Prostate gland (tissue), 2 donors: ENCODE measurements around the gene RIMS1. TPM values are rescaled to one million over a fixed set of nuclear protein-coding genes. Genes with fewer than 3 reads are reported as not detected.

ENCODE experiments used
- DNase-seq: peaks from one replicate; pipeline ENCODE4 v3.0.0-alpha.2; 2019; ENCODE audit warnings: low spot score
- H3K27ac ChIP-seq, 2 donors: fragments of 200-600 bp; sonication (generic); 2 replicates each; pipeline ENCODE4 v1.5.1; 2017 to 2019
- H3K27me3 ChIP-seq: fragments of 200-600 bp; sonication (generic); replicated peaks from 2 replicates; pipeline ENCODE4 v1.5.1; 2019; ENCODE audit not compliant: insufficient read depth
- H3K36me3 ChIP-seq, 2 donors: fragments of 200-600 bp; sonication (generic); 1 replicate in 1 of 2; 2 replicates in 1 of 2; pipeline versions ENCODE4 v1.5.1 to v1.8.1; 2017 to 2019
- H3K4me1 ChIP-seq: fragments of 200-600 bp; sonication (generic); replicated peaks from 2 replicates; pipeline ENCODE4 v1.5.1; 2019
- H3K4me3 ChIP-seq, 2 donors: fragments of 200-600 bp; sonication (generic); 2 replicates each; pipeline ENCODE4 v1.5.1; 2017 to 2019
- H3K9me3 ChIP-seq: fragments of 200-600 bp; sonication (generic); 2 replicates; pipeline ENCODE4 v1.5.1; 2017
- CTCF ChIP-seq, 4 experiments: fragments of 200-600 bp in 2 of 4; fragments of 450-650 bp in 2 of 4; sonication (generic) in 2 of 4; IDR thresholded peaks; 1 replicate in 3 of 4; 2 replicates in 1 of 4; pipeline ENCODE4 v1.5.1; 2016 to 2019; ENCODE audit warnings: antibody characterized with exemption in 4 of 4, mild to moderate bottlenecking in 2 of 4, moderate library complexity in 2 of 4
- POLR2A ChIP-seq: fragments of 450-650 bp; IDR thresholded peaks from one replicate; pipeline ENCODE4 v1.6.1; 2016; ENCODE audit warnings: antibody characterized with exemption, mild to moderate bottlenecking
- POLR2AphosphoS5 ChIP-seq: sonication (generic); formaldehyde crosslinking; IDR thresholded peaks from one replicate; pipeline ENCODE4 v1.6.1; 2017; ENCODE audit warnings: antibody characterized with exemption
- WGBS: methylation state at CpG from one replicate; pipeline ENCODE4 v1.1.5; 2018; 5-methylcytosine and 5-hydroxymethylcytosine counted together
- intact Hi-C: fragments of 100-400 bp; cut with DNase I; formaldehyde crosslinking; loops from one replicate; pipeline ENCODE4 v1.14.2; 2022
- total RNA-seq, 2 donors: library from RNA; depleted of rRNA; stranded (reverse); fragments of >200 nt; gene quantifications; one replicate each; pipeline ENCODE4 v1.1.0, GENCODE V29; 2016

Gene RIMS1
- total RNA-seq, 2 donors from 2014 or later, result 9.7 to 17.6 TPM

DNA sequence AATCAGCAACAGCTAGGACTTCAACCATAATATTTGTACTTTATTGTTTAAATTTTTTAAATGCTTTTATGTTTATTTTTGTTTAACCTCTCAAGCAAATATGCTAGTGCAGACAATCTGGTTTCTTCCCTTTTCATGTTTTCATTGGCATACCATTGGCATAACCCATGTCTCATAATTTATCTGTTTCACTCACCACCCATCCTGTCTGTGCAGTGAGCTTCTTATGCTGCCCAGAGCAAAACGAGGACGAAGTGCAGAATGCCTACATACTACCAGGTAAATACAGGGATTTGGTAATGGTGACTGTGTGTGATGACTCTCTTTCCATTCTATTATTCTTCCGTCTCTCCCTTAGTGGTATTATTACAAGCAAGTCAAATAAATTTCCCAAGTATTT lies 374.1 kb downstream of the RIMS1 start:
- intact Hi-C loops, result no loop called here
- no peaks in the 10 kb centered on the region for H3K9me3 ChIP-seq
- H3K4me1 ChIP-seq, result no peaks in the 10 kb centered on the region
- H3K27me3 ChIP-seq, result no peaks in the 10 kb centered on the region
- 34% methylated on average over 3 of the region's 3 CpGs for WGBS
- no peak overlapping the region for H3K4me3 ChIP-seq
- DNase-seq, result no peak
- no peaks in the 10 kb centered on the region for H3K36me3 ChIP-seq
- TF ChIP-seq POLR2A (no peak), CTCF (IDR thresholded peaks at IDR 0.05) (no peak), POLR2AphosphoS5 (no peak)
- H3K27ac ChIP-seq, result no peak overlapping the region

- H3K36me3 ChIP-seq, result no peaks in the 10 kb centered on the region
- DNase-seq, result no peak
- 34% methylated on average over 3 of the region's 3 CpGs for WGBS
- no peaks in the 10 kb centered on the region for H3K27me3 ChIP-seq
- H3K4me1 ChIP-seq, result no peaks in the 10 kb centered on the region
- no peaks in the 10 kb centered on the region for H3K9me3 ChIP-seq
- no peak overlapping the region for H3K27ac ChIP-seq
- intact Hi-C loops, result no loop called here
- no peak for TF ChIP-seq CTCF (IDR thresholded peaks at IDR 0.05)
- no peak for TF ChIP-seq POLR2A
- TF ChIP-seq POLR2AphosphoS5, result no peak
- no peak overlapping the region for H3K4me3 ChIP-seq
Observed at GRCh38 chr6:72261554-72261953, 375.2 kb downstream of the RIMS1 start.

GRCh38 chr6:72262254-72262653 lies 375.9 kb downstream of the RIMS1 start:
- Histone ChIP-seq H3K27ac (no peak overlapping the region), H3K36me3 (no peaks in the 10 kb centered on the region), H3K27me3 (no peaks in the 10 kb centered on the region), H3K4me1 (no peaks in the 10 kb centered on the region), H3K4me3 (no peak overlapping the region), H3K9me3 (no peaks in the 10 kb centered on the region)
- TF ChIP-seq POLR2AphosphoS5 (no peak), CTCF (IDR thresholded peaks at IDR 0.05) (no peak), POLR2A (no peak)
- intact Hi-C loops, result no loop called here
- DNase-seq, result no peak
- WGBS, result 71% methylated on average over 4 of the region's 4 CpGs

GRCh38 chr6:72267470-72267869 lies 381.1 kb downstream of the RIMS1 start:
- WGBS, result 91% methylated on average over 1 of the region's 1 CpG
- Histone ChIP-seq H3K27ac (no peak overlapping the region), H3K4me3 (no peak overlapping the region), H3K36me3 (no peaks in the 10 kb centered on the region), H3K4me1 (no peaks in the 10 kb centered on the region), H3K9me3 (no peaks in the 10 kb centered on the region), H3K27me3 (no peaks in the 10 kb centered on the region)
- DNase-seq, result no peak
- intact Hi-C loops, result no loop called here
- TF ChIP-seq POLR2AphosphoS5, result no peak
- no peak for TF ChIP-seq CTCF (IDR thresholded peaks at IDR 0.05)
- TF ChIP-seq POLR2A, result no peak

DNA sequence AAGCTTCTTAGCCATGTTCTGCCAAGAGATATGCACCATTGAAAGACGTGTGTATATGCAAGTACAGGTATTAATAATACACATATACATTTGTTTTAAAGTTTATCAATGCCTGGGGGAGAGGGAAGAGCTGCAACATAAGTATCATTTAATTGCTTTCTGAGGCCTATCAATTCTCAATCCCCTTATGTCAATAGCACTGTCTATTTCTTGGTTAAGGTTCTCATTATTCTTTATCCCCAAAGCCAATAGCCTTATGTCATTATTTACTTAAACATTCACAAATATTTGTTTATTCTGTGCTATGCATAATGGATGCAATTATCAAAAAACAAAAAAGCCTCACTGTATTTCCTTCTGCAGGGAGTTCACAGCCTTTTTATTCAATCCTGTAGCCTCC lies 385.2 kb downstream of the RIMS1 start:
- Histone ChIP-seq H3K4me3 (no peak overlapping the region), H3K9me3 (no peaks in the 10 kb centered on the region), H3K36me3 (no peaks in the 10 kb centered on the region), H3K27ac (no peak overlapping the region), H3K4me1 (no peaks in the 10 kb centered on the region), H3K27me3 (no peaks in the 10 kb centered on the region)
- no peak for TF ChIP-seq CTCF (IDR thresholded peaks at IDR 0.05)
- no peak for TF ChIP-seq POLR2A
- no peak for TF ChIP-seq POLR2AphosphoS5
- intact Hi-C loops, result no loop called here
- no peak for DNase-seq
- WGBS, result 60% methylated on average over 1 of the region's 1 CpG
